Ectodermal cell (in vitro differentiated cells): Measurements from ENCODE around the gene GMDS.

Experiments
- H3K27ac ChIP-seq: 2 replicates; pipeline ENCODE4 v1.7.0; 2013; ENCODE audit warnings: mild to moderate bottlenecking, low read depth, low read length; ENCODE audit not compliant: insufficient read depth, poor library complexity, severe bottlenecking
- H3K27me3 ChIP-seq: 2 replicates; pipeline ENCODE4 v1.7.0; 2013; ENCODE audit warnings: mild to moderate bottlenecking, low read length; ENCODE audit not compliant: insufficient read depth, control insufficient read depth, poor library complexity, severe bottlenecking
- H3K36me3 ChIP-seq: one replicate; pipeline ENCODE4 v1.7.0; 2013; ENCODE audit warnings: low read length; ENCODE audit not compliant: control insufficient read depth, insufficient read depth
- H3K4me1 ChIP-seq: one replicate; pipeline ENCODE4 v1.7.0; 2013; ENCODE audit warnings: low read length; ENCODE audit not compliant: control insufficient read depth, insufficient read depth
- H3K4me3 ChIP-seq: 2 replicates; pipeline ENCODE4 v1.7.0; 2013; ENCODE audit warnings: low read depth, low read length, control low read depth; ENCODE audit not compliant: insufficient read depth
- H3K9me3 ChIP-seq: 2 replicates; pipeline ENCODE4 v1.7.0; 2013; ENCODE audit warnings: mild to moderate bottlenecking, low read length, moderate library complexity; ENCODE audit not compliant: control insufficient read depth
- WGBS, 2 experiments: methylation state at CpG; one replicate each; pipeline ENCODE4 v1.1.7; 2013; ENCODE audit warnings: missing lambda C conversion rate in 2 of 2; 5-methylcytosine and 5-hydroxymethylcytosine counted together

The GMDS gene

GRCh38 chr6:1584146-1584545 is 661.3 kb downstream of the GMDS start:
- Histone ChIP-seq H3K36me3 (no peaks in the 10 kb centered on the region), H3K27me3 (no peaks in the 10 kb centered on the region), H3K9me3 (no peaks in the 10 kb centered on the region), H3K27ac (no peak overlapping the region), H3K4me1 (peaks cover 6% of the 10 kb centered on the region), H3K4me3 (no peak overlapping the region)
- 94 to 96% methylated on average over 5 of the region's 5 CpGs for WGBS, 2 experiments

GRCh38 chr6:1581120-1581991 is 664.0 kb downstream of the GMDS start:
- 92 to 94% methylated on average over 31 of the region's 31 CpGs for WGBS, 2 experiments
- no peaks in the 10 kb centered on the region for H3K27me3 ChIP-seq
- H3K4me3 ChIP-seq = no peak overlapping the region

GRCh38 chr6:1580585-1580984 is 664.8 kb downstream of the GMDS start:
- 80 to 82% methylated on average over 9 of the region's 9 CpGs for WGBS, 2 experiments
- H3K9me3 ChIP-seq = no peaks in the 10 kb centered on the region
- H3K36me3 ChIP-seq = no peaks in the 10 kb centered on the region
- H3K27me3 ChIP-seq = no peaks in the 10 kb centered on the region
- H3K4me3 ChIP-seq = no peak overlapping the region
- peaks cover 8% of the 10 kb centered on the region for H3K4me1 ChIP-seq
- no peak overlapping the region for H3K27ac ChIP-seq

More at GRCh38 chr6:1581120-1581991, 664.0 kb downstream of the GMDS start:
- Histone ChIP-seq H3K9me3 (no peaks in the 10 kb centered on the region), H3K4me1 (peaks cover 6% of the 10 kb centered on the region), H3K27ac (no peak overlapping the region), H3K36me3 (no peaks in the 10 kb centered on the region)

GRCh38 chr6:1580109-1580508 is 665.3 kb downstream of the GMDS start:
- 94% methylated on average over 6 of the region's 6 CpGs for WGBS, 2 experiments
- Histone ChIP-seq H3K9me3 (no peaks in the 10 kb centered on the region), H3K4me3 (no peak overlapping the region), H3K36me3 (no peaks in the 10 kb centered on the region), H3K27me3 (no peaks in the 10 kb centered on the region), H3K27ac (no peak overlapping the region), H3K4me1 (peaks cover 12% of the 10 kb centered on the region)

GRCh38 chr6:1579096-1579495 is 666.3 kb downstream of the GMDS start:
- Histone ChIP-seq H3K27me3 (no peaks in the 10 kb centered on the region), H3K9me3 (no peaks in the 10 kb centered on the region), H3K4me3 (no peak overlapping the region), H3K4me1 (peaks cover 19% of the 10 kb centered on the region), H3K27ac (no peak overlapping the region), H3K36me3 (no peaks in the 10 kb centered on the region)
- WGBS, 2 experiments = 97% methylated on average over 5 of the region's 5 CpGs

GRCh38 chr6:1577896-1578745 is 667.3 kb downstream of the GMDS start:
- no peaks in the 10 kb centered on the region for H3K9me3 ChIP-seq
- H3K36me3 ChIP-seq = no peaks in the 10 kb centered on the region
- H3K4me1 ChIP-seq = peaks cover 19% of the 10 kb centered on the region
- no peaks in the 10 kb centered on the region for H3K27me3 ChIP-seq
- H3K4me3 ChIP-seq = no peak overlapping the region
- no peak overlapping the region for H3K27ac ChIP-seq
- WGBS, 2 experiments = 88 to 92% methylated on average over 19 of the region's 19 CpGs

GRCh38 chr6:1577146-1577680 is 668.2 kb downstream of the GMDS start:
- peaks cover 19% of the 10 kb centered on the region for H3K4me1 ChIP-seq
- no peak overlapping the region for H3K27ac ChIP-seq
- no peaks in the 10 kb centered on the region for H3K27me3 ChIP-seq
- no peaks in the 10 kb centered on the region for H3K9me3 ChIP-seq
- H3K36me3 ChIP-seq = no peaks in the 10 kb centered on the region
- WGBS, 2 experiments = 92 to 94% methylated on average over 11 of the region's 11 CpGs
- no peak overlapping the region for H3K4me3 ChIP-seq

- WGBS, 2 experiments = 95% methylated on average over 11 of the region's 11 CpGs
- H3K9me3 ChIP-seq = no peaks in the 10 kb centered on the region
- H3K4me3 ChIP-seq = no peak overlapping the region
- H3K36me3 ChIP-seq = no peaks in the 10 kb centered on the region
- H3K27me3 ChIP-seq = no peaks in the 10 kb centered on the region
- peaks cover 19% of the 10 kb centered on the region for H3K4me1 ChIP-seq
- H3K27ac ChIP-seq = no peak overlapping the region
Observed at GRCh38 chr6:1576711-1577110, 668.7 kb downstream of the GMDS start.

GRCh38 chr6:1576166-1576565 is 669.2 kb downstream of the GMDS start:
- H3K4me1 ChIP-seq = peaks cover 19% of the 10 kb centered on the region
- no peak overlapping the region for H3K4me3 ChIP-seq
- 86 to 87% methylated on average over 9 of the region's 9 CpGs for WGBS, 2 experiments
- no peaks in the 10 kb centered on the region for H3K9me3 ChIP-seq
- no peaks in the 10 kb centered on the region for H3K27me3 ChIP-seq
- no peak overlapping the region for H3K27ac ChIP-seq
- H3K36me3 ChIP-seq = no peaks in the 10 kb centered on the region
